GM12875 (cell line): ENCODE measurements around the gene PRELID3B.

Source experiments
- H3K4me3 ChIP-seq: one replicate; pipeline ENCODE4 v1.5.1; 2011; ENCODE audit warnings: low read depth, low read length, control low read depth
- TF ChIP-seq, protein P1 (sequence below): IDR thresholded peaks from 2 replicates; pipeline ENCODE4 v1.5.1; 2011; ENCODE audit warnings: low read depth, mild to moderate bottlenecking, control low read depth, inconsistent platforms, low read length, moderate library complexity, borderline replicate concordance; ENCODE audit not compliant: insufficient read depth

The PRELID3B gene

GRCh38 chr20:59042151-59042795 lies at the start of gene PRELID3B:
TSS of gene PRELID3B (minus strand) at chr20:59042786. CDS start at chr20:59042730, 56 bp downstream.
- TF ChIP-seq, protein P1, sequence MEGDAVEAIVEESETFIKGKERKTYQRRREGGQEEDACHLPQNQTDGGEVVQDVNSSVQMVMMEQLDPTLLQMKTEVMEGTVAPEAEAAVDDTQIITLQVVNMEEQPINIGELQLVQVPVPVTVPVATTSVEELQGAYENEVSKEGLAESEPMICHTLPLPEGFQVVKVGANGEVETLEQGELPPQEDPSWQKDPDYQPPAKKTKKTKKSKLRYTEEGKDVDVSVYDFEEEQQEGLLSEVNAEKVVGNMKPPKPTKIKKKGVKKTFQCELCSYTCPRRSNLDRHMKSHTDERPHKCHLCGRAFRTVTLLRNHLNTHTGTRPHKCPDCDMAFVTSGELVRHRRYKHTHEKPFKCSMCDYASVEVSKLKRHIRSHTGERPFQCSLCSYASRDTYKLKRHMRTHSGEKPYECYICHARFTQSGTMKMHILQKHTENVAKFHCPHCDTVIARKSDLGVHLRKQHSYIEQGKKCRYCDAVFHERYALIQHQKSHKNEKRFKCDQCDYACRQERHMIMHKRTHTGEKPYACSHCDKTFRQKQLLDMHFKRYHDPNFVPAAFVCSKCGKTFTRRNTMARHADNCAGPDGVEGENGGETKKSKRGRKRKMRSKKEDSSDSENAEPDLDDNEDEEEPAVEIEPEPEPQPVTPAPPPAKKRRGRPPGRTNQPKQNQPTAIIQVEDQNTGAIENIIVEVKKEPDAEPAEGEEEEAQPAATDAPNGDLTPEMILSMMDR, result no peak
- peak within 1 kb of the TSS; percentile 90 for H3K4me3 ChIP-seq

DNA sequence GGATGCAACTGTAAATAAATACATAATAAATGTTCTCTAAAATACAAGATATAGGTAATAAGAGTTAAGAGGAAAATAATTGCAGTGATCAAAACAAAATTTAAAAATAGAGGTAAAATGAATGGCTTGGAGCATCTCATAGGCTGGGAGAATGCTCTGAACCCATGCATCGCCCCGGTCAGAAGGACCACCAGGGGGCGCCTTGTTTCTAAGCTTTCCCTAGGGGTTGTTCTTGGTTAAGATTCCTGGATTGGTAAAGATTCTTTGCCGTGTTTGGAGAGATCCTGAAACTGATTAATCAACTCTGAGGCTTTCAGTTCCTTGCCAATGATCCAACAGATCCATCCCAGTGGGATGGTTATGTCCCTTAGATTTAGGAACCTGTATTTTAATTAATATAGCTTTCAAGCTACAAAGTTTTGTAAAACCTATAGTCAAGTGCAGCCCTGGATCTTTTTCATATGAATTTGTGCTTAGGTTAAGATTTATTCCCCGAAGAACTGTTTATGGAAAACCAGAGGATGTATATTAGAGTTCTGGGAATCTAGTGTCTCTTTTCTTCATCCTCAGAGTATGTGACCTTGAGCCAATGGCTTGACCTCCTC lies 45.3 kb upstream of the PRELID3B start:
- H3K4me3 ChIP-seq, result no peak overlapping the region
- TF ChIP-seq, protein P1, result peak; percentile 74

GRCh38 chr20:59086923-59087322 lies 44.3 kb upstream of the PRELID3B start:
- TF ChIP-seq, protein P1, result no peak

DNA sequence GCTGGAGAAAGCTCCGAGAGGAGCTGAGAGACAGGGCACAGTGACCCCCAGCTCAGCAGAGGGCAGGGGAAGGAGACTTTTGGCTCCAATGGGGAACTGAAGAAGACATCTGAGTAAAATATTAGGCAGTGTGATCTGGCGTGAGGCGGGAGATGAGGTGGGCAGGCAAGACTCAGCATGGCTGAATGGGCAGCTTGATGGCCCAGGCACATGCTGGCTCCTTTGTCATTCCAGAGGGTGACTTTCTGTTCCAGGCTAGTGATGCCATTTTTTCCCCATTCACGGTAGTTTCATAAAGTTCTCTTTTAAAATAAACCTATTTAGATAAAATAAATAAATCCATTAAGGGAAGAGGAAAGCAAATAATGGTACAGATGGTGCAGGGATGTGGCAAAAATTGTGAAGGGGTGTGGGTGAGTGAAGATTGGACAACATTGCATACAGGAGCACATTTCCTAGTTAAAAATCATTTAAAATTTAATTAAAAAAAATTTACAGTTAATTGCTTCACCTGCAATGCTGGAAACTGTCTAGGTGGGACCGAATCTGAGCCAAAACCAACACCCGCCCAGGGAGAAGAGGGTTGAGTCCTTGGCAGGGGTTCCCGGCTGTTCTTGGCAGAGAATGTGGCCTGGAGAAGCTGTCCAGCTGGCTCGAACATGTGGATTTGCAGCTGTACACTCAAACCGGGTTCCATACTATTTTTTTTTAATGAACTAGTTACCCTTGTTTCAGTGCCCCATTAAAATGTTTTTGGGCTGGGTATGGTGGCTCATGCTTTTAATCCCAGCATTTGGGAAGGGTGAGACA lies 41.7 kb upstream of the PRELID3B start:
- no peak overlapping the region for H3K4me3 ChIP-seq
- TF ChIP-seq, protein P1, result no peak

More at GRCh38 chr20:59086923-59087322, 44.3 kb upstream of the PRELID3B start:
- no peak overlapping the region for H3K4me3 ChIP-seq

GRCh38 chr20:59082981-59083380 lies 40.4 kb upstream of the PRELID3B start:
- TF ChIP-seq, protein P1, result no peak
- H3K4me3 ChIP-seq, result no peak overlapping the region

DNA sequence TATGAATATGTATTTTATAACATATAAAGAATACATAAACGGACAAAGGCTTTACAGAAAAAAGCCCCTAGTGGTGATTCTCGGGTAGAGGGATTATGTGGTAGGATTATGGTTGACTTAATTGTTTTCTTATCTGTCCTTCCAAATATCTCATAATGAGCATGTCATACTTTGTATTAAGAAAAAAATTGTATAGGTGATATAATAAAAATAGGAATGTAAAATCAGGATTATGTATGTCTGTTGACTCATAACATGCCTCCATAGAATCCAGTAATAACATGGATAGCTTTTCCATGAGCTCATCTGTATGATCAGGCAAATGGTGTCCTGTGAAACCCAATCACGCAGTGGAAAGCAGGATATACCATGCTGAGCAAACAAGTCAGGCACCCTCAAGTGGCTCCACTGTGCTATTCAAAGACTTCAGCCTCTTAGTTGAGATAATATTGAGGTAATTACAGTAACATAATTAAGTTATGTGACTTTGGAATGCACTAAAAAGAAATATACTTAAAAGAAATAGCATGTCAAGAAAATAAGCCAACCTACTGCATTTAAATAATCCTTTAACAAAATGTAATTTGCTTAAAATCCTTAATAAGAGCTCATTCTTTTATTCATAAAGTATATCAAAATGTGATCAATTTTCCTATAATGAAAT lies 39.6 kb upstream of the PRELID3B start:
- no peak overlapping the region for H3K4me3 ChIP-seq
- TF ChIP-seq, protein P1, result peak; percentile 16; the same call in 1 of the 2 replicates
